Gastrocnemius medialis (tissue), 4 donors: ENCODE measurements around the gene RARRES2. TPM values are rescaled to one million over a fixed set of nuclear protein-coding genes. Genes with fewer than 3 reads are reported as not detected.

Experiments
- ATAC-seq, 2 donors: fragments of 150-250 bp; one replicate each; pipeline ENCODE4 v1.9.1; 2016
- DNase-seq, 2 donors: peaks; one replicate each; pipeline ENCODE4 v3.0.0-alpha.2; 2019
- H3K27ac ChIP-seq, 4 donors: fragments of 200-600 bp; sonication (generic); 1 replicate in 1 of 4; 2 replicates in 3 of 4; pipeline ENCODE4 v1.5.1; 2016 to 2018; ENCODE audit warnings: mild to moderate bottlenecking in 2 of 4, moderate library complexity in 1 of 4
- H3K27me3 ChIP-seq, 3 donors: fragments of 200-600 bp; sonication (generic) in 2 of 3; 1 replicate in 1 of 3; 2 replicates in 2 of 3; pipeline versions ENCODE4 v1.5.1 to v1.6.0; 2016 to 2019; ENCODE audit warnings: mild to moderate bottlenecking in 1 of 3, moderate library complexity in 1 of 3
- H3K36me3 ChIP-seq, 2 donors: fragments of 200-600 bp; sonication (generic) in 1 of 2; one replicate each; pipeline ENCODE4 v1.5.1; 2017 to 2018
- H3K4me1 ChIP-seq, 2 donors: fragments of 200-600 bp; sonication (generic) in 1 of 2; one replicate each; pipeline ENCODE4 v1.5.1; 2016 to 2017; ENCODE audit warnings: mild to moderate bottlenecking in 2 of 2
- H3K4me3 ChIP-seq, 4 donors: fragments of 200-600 bp; sonication (generic) in 3 of 4; 1 replicate in 1 of 4; 2 replicates in 3 of 4; pipeline ENCODE4 v1.5.1; 2016 to 2019; ENCODE audit warnings: mild to moderate bottlenecking in 2 of 4
- H3K9me3 ChIP-seq, 3 donors: fragments of 200-600 bp; sonication (generic) in 2 of 3; 1 replicate in 1 of 3; 2 replicates in 2 of 3; pipeline ENCODE4 v1.5.1; 2016 to 2019
- CTCF ChIP-seq, 5 experiments: fragments of 450-650 bp in 3 of 5; fragments of 200-600 bp in 2 of 5; sonication (generic) in 2 of 5; IDR thresholded peaks in 4 of 5; conservative IDR thresholded peaks in 1 of 5; 1 replicate in 4 of 5; 2 replicates in 1 of 5; pipeline ENCODE4 v1.5.1; 2016 to 2019; ENCODE audit warnings: antibody characterized with exemption in 5 of 5, mild to moderate bottlenecking in 3 of 5, moderate library complexity in 3 of 5
- POLR2A ChIP-seq, 2 donors: fragments of 450-650 bp; IDR thresholded peaks; one replicate each; pipeline ENCODE4 v1.6.1; 2017; ENCODE audit warnings: antibody characterized with exemption in 2 of 2, mild to moderate bottlenecking in 2 of 2, moderate library complexity in 2 of 2
- in situ Hi-C, 4 donors: fragments of 200-750 bp; cut with MboI; loops; one replicate each; pipeline versions ENCODE4 v1.15.0 to v1.8.0; 2017; ENCODE audit warnings: low sequenced_read_pairs in 4 of 4
- intact Hi-C: fragments of 100-400 bp; cut with DNase I; formaldehyde crosslinking; loops from one replicate; pipeline ENCODE4 v1.15.1; 2023; ENCODE audit warnings: low total_unique reads
- total RNA-seq, 4 donors: library from RNA; depleted of rRNA; stranded (reverse); fragments of >200 nt; gene quantifications; one replicate each; pipeline versions ENCODE4 v1.1.0 to v1.2.3, GENCODE V29; 2016

The RARRES2 gene
- total RNA-seq, 4 donors from 2014 or later, result 4.7 to 14.3 (median 6.5) TPM

GRCh38 chr7:150340024-150340749 lies 1.2 kb downstream of the RARRES2 start:
- peak overlapping the region in 2 of 4 donors; percentile 2 to 31 for H3K27ac ChIP-seq
- no peaks in the 10 kb centered on the region for H3K36me3 ChIP-seq
- peaks cover 13 to 54% (median 39%) of the 10 kb centered on the region in 3 donors for H3K27me3 ChIP-seq
- DNase-seq (no peak), ATAC-seq (peak in 1 of 2 donors; percentile 18)
- intact Hi-C loops, result no loop called here
- in situ Hi-C loops, result loop anchor here in 1 of 4 donors (10.0 kb wide), 1 partner anchor 55 kb away; no protein-coding TSS in a partner anchor
- H3K4me3 ChIP-seq, result peak overlapping the region; percentile 36 to 49 (median 42)
- TF ChIP-seq CTCF (IDR thresholded peaks at IDR 0.05 in 4 of 5, conservative IDR thresholded peaks at IDR 0.05 in 1 of 5) (no peak), POLR2A (IDR thresholded peaks at IDR 0.05) (no peak)
- H3K4me1 ChIP-seq, result peaks cover 5 to 11% of the 10 kb centered on the region in 2 donors
- H3K9me3 ChIP-seq, result no peaks in the 10 kb centered on the region

GRCh38 chr7:150339409-150339809 lies 2.0 kb downstream of the RARRES2 start:
- in situ Hi-C loops (no loop called here), intact Hi-C loops (no loop called here)
- DNase-seq (no peak), ATAC-seq (no peak)
- Histone ChIP-seq H3K27me3 (peaks cover 13 to 47% (median 39%) of the 10 kb centered on the region in 3 donors), H3K4me1 (peaks cover 5 to 11% of the 10 kb centered on the region in 2 donors), H3K36me3 (no peaks in the 10 kb centered on the region), H3K27ac (no peak overlapping the region), H3K4me3 (no peak overlapping the region), H3K9me3 (no peaks in the 10 kb centered on the region)
- no peak for TF ChIP-seq POLR2A (IDR thresholded peaks at IDR 0.05)
- TF ChIP-seq CTCF (IDR thresholded peaks at IDR 0.05 in 4 of 5, conservative IDR thresholded peaks at IDR 0.05 in 1 of 5), result no peak

- DNase-seq, result no peak
- peaks cover 5 to 11% of the 10 kb centered on the region in 2 donors for H3K4me1 ChIP-seq
- intact Hi-C loops (no loop called here), in situ Hi-C loops (no loop called here)
- no peaks in the 10 kb centered on the region for H3K36me3 ChIP-seq
- no peak for ATAC-seq
- H3K4me3 ChIP-seq, result no peak overlapping the region
- TF ChIP-seq POLR2A (IDR thresholded peaks at IDR 0.05) (no peak), CTCF (IDR thresholded peaks at IDR 0.05 in 4 of 5, conservative IDR thresholded peaks at IDR 0.05 in 1 of 5) (no peak)
- H3K9me3 ChIP-seq, result no peaks in the 10 kb centered on the region
- H3K27me3 ChIP-seq, result peaks cover 13 to 39% (median 38%) of the 10 kb centered on the region in 3 donors
- no peak overlapping the region for H3K27ac ChIP-seq
Observed at GRCh38 chr7:150338166-150338829, 3.1 kb downstream of the RARRES2 start.

GRCh38 chr7:150337659-150338081 lies 3.8 kb downstream of the RARRES2 start:
- Histone ChIP-seq H3K27ac (no peak overlapping the region), H3K4me3 (no peak overlapping the region), H3K9me3 (no peaks in the 10 kb centered on the region), H3K27me3 (peaks cover 13 to 37% (median 31%) of the 10 kb centered on the region in 3 donors), H3K4me1 (peaks cover 5 to 11% of the 10 kb centered on the region in 2 donors), H3K36me3 (no peaks in the 10 kb centered on the region)
- intact Hi-C loops, result no loop called here
- TF ChIP-seq CTCF (IDR thresholded peaks at IDR 0.05 in 4 of 5, conservative IDR thresholded peaks at IDR 0.05 in 1 of 5) (no peak), POLR2A (IDR thresholded peaks at IDR 0.05) (no peak)
- no peak for ATAC-seq
- no peak for DNase-seq
- in situ Hi-C loops, result no loop called here
